Gastroesophageal sphincter (tissue), 3 donors: Measurements from ENCODE around the gene CPED1.

ENCODE experiments used
- POLR2AphosphoS5 ChIP-seq: sonication (generic); formaldehyde crosslinking; IDR thresholded peaks from one replicate; pipeline ENCODE4 v1.6.1; 2017; ENCODE audit warnings: antibody characterized with exemption
- TF ChIP-seq, protein P1 (sequence below), 4 experiments: fragments of 200-600 bp in 2 of 4; fragments of 450-650 bp in 2 of 4; sonication (generic) in 1 of 4; IDR thresholded peaks; one replicate each; pipeline ENCODE4 v1.5.1; 2017 to 2019; ENCODE audit warnings: antibody characterized with exemption in 4 of 4, mild to moderate bottlenecking in 2 of 4, moderate library complexity in 2 of 4

DNA sequence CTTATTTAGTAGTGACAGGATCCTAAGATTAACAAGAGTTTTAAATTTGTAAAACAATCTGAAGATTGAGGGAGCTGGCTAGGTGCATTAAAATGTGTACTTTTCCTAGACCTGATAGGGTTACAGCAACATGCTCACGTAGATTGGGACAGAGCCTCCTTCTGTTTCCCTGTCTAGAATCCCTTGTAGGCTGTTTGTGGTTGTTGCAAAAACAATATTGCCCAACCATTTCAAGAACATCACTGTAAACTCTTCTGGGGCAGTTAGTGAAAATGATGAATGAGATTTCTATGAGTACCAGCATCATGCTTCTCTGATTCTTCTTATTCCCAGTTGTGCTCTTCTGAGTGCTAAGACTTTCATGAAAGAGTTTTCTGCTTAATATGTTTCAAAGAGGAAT, 14.7 kb upstream of the CPED1 start:
- TF ChIP-seq, protein P1, sequence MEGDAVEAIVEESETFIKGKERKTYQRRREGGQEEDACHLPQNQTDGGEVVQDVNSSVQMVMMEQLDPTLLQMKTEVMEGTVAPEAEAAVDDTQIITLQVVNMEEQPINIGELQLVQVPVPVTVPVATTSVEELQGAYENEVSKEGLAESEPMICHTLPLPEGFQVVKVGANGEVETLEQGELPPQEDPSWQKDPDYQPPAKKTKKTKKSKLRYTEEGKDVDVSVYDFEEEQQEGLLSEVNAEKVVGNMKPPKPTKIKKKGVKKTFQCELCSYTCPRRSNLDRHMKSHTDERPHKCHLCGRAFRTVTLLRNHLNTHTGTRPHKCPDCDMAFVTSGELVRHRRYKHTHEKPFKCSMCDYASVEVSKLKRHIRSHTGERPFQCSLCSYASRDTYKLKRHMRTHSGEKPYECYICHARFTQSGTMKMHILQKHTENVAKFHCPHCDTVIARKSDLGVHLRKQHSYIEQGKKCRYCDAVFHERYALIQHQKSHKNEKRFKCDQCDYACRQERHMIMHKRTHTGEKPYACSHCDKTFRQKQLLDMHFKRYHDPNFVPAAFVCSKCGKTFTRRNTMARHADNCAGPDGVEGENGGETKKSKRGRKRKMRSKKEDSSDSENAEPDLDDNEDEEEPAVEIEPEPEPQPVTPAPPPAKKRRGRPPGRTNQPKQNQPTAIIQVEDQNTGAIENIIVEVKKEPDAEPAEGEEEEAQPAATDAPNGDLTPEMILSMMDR (IDR thresholded peaks at IDR 0.05) = no peak
- TF ChIP-seq POLR2AphosphoS5 = no peak
